ENCODE data around the gene COG5. TPM values are rescaled to one million over a fixed set of nuclear protein-coding genes. Genes with fewer than 3 reads are reported as not detected.

Gene COG5
- 10 to 100 TPM; 34.1 to 35.5 TPM for total RNA-seq

DNA sequence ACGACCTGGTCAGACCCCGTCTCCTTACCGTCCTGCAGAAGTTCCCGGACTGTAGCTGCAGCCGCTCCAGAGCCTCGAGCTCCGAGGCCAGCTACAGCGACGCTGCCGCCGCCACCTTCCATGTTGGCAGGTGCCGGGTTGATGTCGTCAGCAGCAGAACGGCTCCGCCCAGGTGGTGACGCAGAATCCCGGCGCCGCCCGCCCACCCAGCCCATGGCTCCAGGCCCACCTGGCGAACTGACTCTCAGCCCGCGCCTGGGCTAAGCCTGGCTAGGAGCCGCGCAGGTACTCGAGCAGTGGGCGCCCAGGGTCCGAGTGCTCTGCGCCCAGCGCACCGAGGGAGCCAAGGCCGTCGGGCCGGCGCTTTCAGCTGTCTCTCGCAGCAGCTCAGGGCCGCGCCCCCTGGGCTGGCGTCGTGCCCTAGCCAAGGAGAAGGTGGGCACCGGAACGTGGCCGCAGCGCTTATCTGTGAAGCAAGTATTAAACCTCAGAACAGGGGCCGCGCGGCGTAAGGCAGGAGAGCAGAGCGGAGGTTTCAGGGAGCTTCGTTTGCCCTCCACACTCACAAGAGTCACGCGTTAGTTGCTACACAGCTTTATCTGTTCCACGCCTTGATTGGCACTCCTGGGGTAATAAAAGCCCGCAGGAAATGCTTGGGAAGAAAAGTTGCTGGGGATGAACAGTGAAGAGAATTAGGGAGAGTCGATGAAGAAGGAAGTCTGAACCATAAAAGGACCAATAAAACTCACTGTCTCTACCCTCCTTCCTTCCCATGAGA, at the start of gene COG5, which contains the start of gene DUS4L:
COG5 (minus strand) TSS at position 146 of the 778 bp plus-strand sequence; CDS start at position 122, 24 bp downstream.
DUS4L (plus strand) TSS at position 197 of the 778 bp plus-strand sequence. CDS start 3,100 bp downstream, outside the sequence.
- peak; percentile 88 for ATAC-seq
- ChIA-PET CTCF (interaction anchor here (0.7 to 1.6 kb wide), 5 partner anchors 10 to 180 kb away, joined by 3 to 6 read pairs (median 4); partner anchors contain the start of genes BCAP29 and CBLL1), POLR2A (interaction anchor here (1.5 kb wide), 1 partner anchor 15 kb away, joined by 4 read pairs; no protein-coding TSS in a partner anchor)
- Mint-ChIP-seq H3K4me1 (peaks cover 62% of the 10 kb centered on the region), H3K27ac (peak within 1 kb of the TSS; percentile 94), H3K36me3 (ENCODE audit: low read depth) (peaks cover 19% of the 10 kb centered on the region), H3K9me3 (ENCODE audit: low read depth) (no peaks in the 10 kb centered on the region), H3K27me3 (no peaks in the 10 kb centered on the region), H3K4me3 (peak within 1 kb of the TSS; percentile 85)
- intact Hi-C loops (cut with DNase I, micrococcal nuclease), result loop anchor here (1.0 to 10.0 kb wide), 11 partner anchors 16 to 1277 kb away; partner anchors contain the start of genes BCAP29 (in 2 of the 2), CBLL1 (in 2 of the 2), DLD (in 2 of the 2) and DNAJB9 (in 1 of the 2)
- DNase-seq, result peak; percentile 92

DNA sequence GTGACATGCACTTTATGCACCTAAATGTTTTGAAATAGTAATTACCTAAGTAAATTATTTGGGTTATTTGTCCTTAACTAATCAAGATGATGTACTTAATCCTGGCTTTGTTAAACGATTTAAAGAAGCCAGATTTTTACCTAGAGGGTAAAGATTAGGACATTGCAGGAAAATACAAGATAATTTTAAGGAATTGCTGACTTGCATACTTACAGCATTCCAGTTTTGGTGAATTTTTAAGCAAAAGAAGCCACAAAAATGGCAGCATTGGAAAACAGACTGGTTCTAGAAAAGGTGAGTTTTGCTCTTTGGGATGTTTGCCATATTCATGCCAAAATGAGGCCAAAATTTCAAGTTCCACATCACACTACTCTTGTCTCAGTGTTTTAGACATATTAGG, 49.7 kb upstream of the COG5 start:
- no peak overlapping the region for H3K4me3 Mint-ChIP-seq
- no peaks in the 10 kb centered on the region for H3K27me3 Mint-ChIP-seq
- no peaks in the 10 kb centered on the region for H3K4me1 Mint-ChIP-seq

DNA sequence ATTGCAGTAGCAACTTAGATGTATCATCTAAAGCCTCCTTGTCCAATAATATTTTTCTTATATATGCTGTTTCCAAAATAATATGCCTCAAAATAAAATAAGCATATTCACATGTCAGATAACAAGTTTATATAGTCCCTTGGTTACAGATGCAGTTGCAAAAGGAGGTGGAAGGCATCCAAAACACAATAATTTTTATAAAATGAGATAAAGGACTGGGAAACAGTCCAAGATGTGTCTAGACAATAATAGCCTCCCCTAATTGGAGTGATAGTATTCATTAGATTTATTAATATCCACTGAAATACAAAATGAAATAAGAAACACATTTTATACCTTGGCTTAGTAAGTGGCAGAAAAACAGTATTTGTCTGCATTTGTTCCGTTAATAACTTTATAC, 46.6 kb upstream of the COG5 start:
- ATAC-seq, result no peak
- ChIA-PET POLR2A (no interaction called here), CTCF (interaction anchor here (1.4 to 2.0 kb wide), 2 partner anchors 7 to 10 kb away, joined by 3 to 4 read pairs; no protein-coding TSS in a partner anchor)
- Mint-ChIP-seq H3K27me3 (no peaks in the 10 kb centered on the region), H3K27ac (no peak overlapping the region), H3K9me3 (ENCODE audit: low read depth) (no peaks in the 10 kb centered on the region), H3K4me1 (no peaks in the 10 kb centered on the region), H3K36me3 (ENCODE audit: low read depth) (peaks cover 18% of the 10 kb centered on the region), H3K4me3 (no peak overlapping the region)
- intact Hi-C loops (cut with DNase I, micrococcal nuclease), result no loop called here
- no peak for DNase-seq

More for the DNA sequence above, 49.7 kb upstream of the COG5 start:
- ChIA-PET POLR2A (no interaction called here), CTCF (no interaction called here)
- ATAC-seq (no peak), DNase-seq (no peak)
- Mint-ChIP-seq H3K36me3 (ENCODE audit: low read depth) (peaks cover 18% of the 10 kb centered on the region), H3K9me3 (ENCODE audit: low read depth) (no peaks in the 10 kb centered on the region), H3K27ac (no peak overlapping the region)
- intact Hi-C loops (cut with DNase I, micrococcal nuclease), result no loop called here

DNA sequence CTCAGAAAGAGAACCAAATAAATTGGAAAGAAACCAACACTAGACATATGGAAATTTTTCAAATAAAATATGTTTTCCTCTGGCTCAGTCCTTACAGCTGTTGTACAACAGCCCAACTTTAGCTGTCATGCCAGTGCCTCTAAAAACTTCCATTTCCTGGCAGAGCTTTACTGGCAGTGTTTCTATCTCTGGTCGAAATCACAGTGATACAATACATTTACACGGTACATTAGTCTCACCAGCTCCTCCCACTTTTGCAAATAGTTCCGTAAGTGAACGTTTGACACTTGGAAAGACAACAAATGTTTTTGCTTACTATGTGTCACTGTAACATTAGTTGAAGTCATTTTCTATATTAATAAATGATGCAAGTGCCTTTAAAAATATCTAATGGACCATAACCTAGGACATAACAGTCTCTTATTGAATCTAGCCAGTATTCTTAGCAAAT, 46.1 kb upstream of the COG5 start:
- Mint-ChIP-seq H3K4me3 (no peak overlapping the region), H3K27ac (no peak overlapping the region), H3K36me3 (ENCODE audit: low read depth) (peaks cover 15% of the 10 kb centered on the region), H3K4me1 (no peaks in the 10 kb centered on the region), H3K9me3 (ENCODE audit: low read depth) (no peaks in the 10 kb centered on the region), H3K27me3 (no peaks in the 10 kb centered on the region)
- POLR2A ChIA-PET, result no interaction called here
- ATAC-seq (no peak), DNase-seq (no peak)
- intact Hi-C loops (cut with DNase I, micrococcal nuclease), result no loop called here
- CTCF ChIA-PET, result interaction anchor here (1.1 to 2.0 kb wide), 3 partner anchors 8 to 461 kb away, joined by 3 to 4 read pairs (median 3); no protein-coding TSS in a partner anchor

DNA sequence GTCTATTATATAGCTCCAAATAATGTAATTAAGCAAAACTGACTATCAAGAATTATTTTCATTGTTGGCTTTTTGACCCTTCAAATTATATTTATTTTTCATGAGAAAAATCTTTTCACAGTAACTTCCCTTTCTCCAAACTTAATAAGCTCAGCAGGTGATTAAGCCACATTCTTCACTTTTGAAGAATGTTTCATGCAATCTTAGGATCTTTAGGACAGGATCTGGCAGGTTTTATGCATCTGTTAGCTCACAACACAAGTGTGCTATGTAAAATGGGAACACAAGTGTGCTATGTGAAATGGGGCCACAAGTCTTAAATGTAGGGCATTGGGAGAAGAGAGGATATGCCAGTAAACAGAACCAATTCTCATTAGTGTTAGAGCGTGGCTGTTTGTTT, 42.6 kb upstream of the COG5 start:
- intact Hi-C loops (cut with DNase I, micrococcal nuclease), result no loop called here
- ATAC-seq, result no peak
- DNase-seq, result no peak
- Mint-ChIP-seq H3K4me1 (no peaks in the 10 kb centered on the region), H3K9me3 (ENCODE audit: low read depth) (no peaks in the 10 kb centered on the region), H3K4me3 (no peak overlapping the region), H3K27me3 (no peaks in the 10 kb centered on the region), H3K36me3 (ENCODE audit: low read depth) (peaks cover 10% of the 10 kb centered on the region), H3K27ac (no peak overlapping the region)
- POLR2A ChIA-PET, result no interaction called here
- CTCF ChIA-PET, result interaction anchor here (0.6 to 1.3 kb wide), 5 partner anchors 9 to 405 kb away, joined by 3 to 4 read pairs (median 3); no protein-coding TSS in a partner anchor

DNA sequence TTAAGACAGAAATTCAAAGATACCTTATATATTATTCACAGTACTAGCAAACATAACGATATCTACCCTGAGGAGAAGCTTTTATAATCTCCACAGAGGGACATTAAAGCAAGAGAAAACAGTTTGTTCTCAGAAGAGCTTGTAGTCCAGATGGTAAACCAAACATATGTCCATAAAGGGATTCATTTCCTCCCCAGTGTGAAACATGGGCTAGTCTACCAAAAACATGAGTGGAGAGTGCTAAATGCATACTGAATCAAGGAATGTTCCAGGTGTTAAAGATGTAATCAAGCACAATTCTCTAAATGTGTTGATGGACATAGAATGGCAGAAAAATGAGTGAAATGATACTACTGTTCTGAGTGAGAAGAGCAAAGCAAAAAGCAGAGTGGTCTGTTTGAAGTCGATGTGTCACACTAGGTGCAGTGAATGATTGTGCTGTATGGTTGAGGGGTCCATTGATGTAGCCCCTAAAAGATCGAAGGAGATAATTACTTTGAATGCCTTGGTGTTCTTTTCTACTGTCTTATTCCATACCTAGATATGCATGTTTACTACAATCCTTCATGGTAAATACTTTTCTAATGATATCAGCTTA, 41.6 kb upstream of the COG5 start:
- Mint-ChIP-seq H3K27me3 (no peaks in the 10 kb centered on the region), H3K4me1 (no peaks in the 10 kb centered on the region), H3K36me3 (ENCODE audit: low read depth) (peaks cover 10% of the 10 kb centered on the region), H3K4me3 (no peak overlapping the region), H3K9me3 (ENCODE audit: low read depth) (no peaks in the 10 kb centered on the region), H3K27ac (no peak overlapping the region)
- POLR2A ChIA-PET, result no interaction called here
- intact Hi-C loops (cut with DNase I, micrococcal nuclease), result no loop called here
- peak; percentile 60 for ATAC-seq
- CTCF ChIA-PET, result interaction anchor here (0.8 to 1.3 kb wide), 6 partner anchors 8 to 267 kb away, joined by 3 to 4 read pairs (median 4); no protein-coding TSS in a partner anchor
- no peak for DNase-seq

DNA sequence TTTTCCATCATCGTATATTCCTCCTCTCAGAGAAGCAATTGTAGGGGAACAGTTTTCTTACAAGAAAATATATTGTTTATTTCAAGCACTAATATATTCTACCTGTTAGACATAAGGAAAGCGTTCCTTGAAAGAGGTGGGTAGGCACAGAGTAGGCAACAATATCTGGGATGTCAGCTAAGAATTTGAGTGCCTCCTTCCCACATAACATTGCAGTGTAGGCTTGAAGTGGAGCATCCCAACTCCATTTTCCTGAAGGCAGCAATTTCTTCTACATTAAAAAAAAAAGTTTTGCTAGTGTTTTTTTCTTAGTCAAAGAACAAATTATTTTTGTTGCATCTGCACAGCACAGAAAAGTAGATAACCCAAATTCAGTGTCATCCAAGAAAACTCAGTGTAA, 37.1 kb upstream of the COG5 start:
- no peak overlapping the region for H3K27ac Mint-ChIP-seq
- no peaks in the 10 kb centered on the region for H3K9me3 Mint-ChIP-seq (ENCODE audit: low read depth)
- CTCF ChIA-PET, result interaction anchor here (1.8 kb wide), 1 partner anchor 10 kb away, joined by 4 read pairs; no protein-coding TSS in a partner anchor
- no peak for ATAC-seq
- H3K36me3 Mint-ChIP-seq (ENCODE audit: low read depth), result peaks cover 6% of the 10 kb centered on the region
- H3K4me3 Mint-ChIP-seq, result no peak overlapping the region
- intact Hi-C loops (cut with DNase I, micrococcal nuclease), result no loop called here
- H3K4me1 Mint-ChIP-seq, result no peaks in the 10 kb centered on the region
- POLR2A ChIA-PET, result no interaction called here
- H3K27me3 Mint-ChIP-seq, result no peaks in the 10 kb centered on the region
- no peak for DNase-seq

DNA sequence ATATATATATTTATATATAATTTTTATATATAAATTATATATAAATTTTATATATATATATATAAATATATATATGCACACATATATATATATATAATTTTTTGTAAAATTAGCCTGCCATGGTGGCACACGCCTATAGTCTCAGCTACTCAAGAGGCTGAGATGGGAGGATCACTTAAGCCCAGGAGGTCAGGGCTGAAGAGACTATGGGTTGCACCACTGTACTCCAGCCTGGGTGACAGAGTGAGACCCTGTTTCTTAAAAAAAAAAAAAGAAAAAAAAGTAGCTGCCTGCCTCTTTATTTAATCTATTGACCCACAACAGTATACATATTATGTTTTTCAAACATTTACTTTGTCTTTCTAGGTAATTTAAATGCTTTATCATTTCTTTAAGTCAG, 35.5 kb upstream of the COG5 start:
- ATAC-seq, result no peak
- Mint-ChIP-seq H3K4me1 (no peaks in the 10 kb centered on the region), H3K9me3 (ENCODE audit: low read depth) (no peaks in the 10 kb centered on the region), H3K27ac (no peak overlapping the region), H3K4me3 (no peak overlapping the region), H3K36me3 (ENCODE audit: low read depth) (peaks cover 12% of the 10 kb centered on the region), H3K27me3 (no peaks in the 10 kb centered on the region)
- no peak for DNase-seq
- CTCF ChIA-PET, result interaction anchor here (0.7 to 1.8 kb wide), 5 partner anchors 8 to 300 kb away, joined by 3 to 5 read pairs (median 4); no protein-coding TSS in a partner anchor
- intact Hi-C loops (cut with DNase I, micrococcal nuclease), result no loop called here
- POLR2A ChIA-PET, result no interaction called here

DNA sequence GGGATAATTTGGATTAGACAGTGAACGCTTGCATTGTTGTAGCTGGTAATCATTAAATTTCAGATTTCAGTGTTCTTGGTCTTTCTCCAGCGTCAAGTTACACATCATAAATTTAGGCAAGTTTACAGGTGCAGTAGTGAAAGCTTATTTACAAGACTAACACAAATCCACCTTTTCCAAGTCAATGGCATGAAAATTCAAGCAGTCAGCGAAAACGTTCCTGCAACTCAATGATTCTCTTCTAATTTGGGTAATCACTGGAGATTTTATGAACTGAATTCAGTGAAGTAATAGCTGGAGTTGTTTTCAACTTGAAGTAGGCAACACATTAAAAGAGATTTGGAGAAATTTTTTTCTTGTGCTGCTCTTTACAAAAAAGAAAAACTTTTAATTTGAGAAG, 34.2 kb upstream of the COG5 start:
- POLR2A ChIA-PET, result no interaction called here
- CTCF ChIA-PET, result no interaction called here
- Mint-ChIP-seq H3K27me3 (no peaks in the 10 kb centered on the region), H3K36me3 (ENCODE audit: low read depth) (peaks cover 10% of the 10 kb centered on the region), H3K9me3 (ENCODE audit: low read depth) (no peaks in the 10 kb centered on the region), H3K27ac (no peak overlapping the region), H3K4me1 (no peaks in the 10 kb centered on the region), H3K4me3 (no peak overlapping the region)
- ATAC-seq (no peak), DNase-seq (no peak)
- intact Hi-C loops (cut with DNase I, micrococcal nuclease), result no loop called here

DNA sequence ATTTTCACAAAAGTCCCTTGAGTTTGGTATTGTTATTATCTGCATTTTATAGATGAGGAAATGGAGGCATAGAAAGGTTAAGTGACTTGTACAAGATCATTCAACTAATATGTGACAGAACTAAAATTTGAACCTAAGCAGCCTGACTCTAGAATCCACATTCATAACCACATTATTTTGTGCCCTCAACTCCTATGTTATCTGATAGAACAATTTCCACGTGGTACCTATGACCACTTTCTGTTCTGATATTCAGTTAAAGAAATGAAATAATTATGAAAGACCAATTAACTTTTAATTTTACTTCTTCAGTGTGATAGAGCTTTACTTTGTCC, 33.8 kb upstream of the COG5 start:
- Mint-ChIP-seq H3K27ac (no peak overlapping the region), H3K9me3 (ENCODE audit: low read depth) (no peaks in the 10 kb centered on the region), H3K36me3 (ENCODE audit: low read depth) (peaks cover 10% of the 10 kb centered on the region), H3K27me3 (no peaks in the 10 kb centered on the region), H3K4me1 (no peaks in the 10 kb centered on the region), H3K4me3 (no peak overlapping the region)
- DNase-seq (no peak), ATAC-seq (no peak)
- intact Hi-C loops (cut with DNase I, micrococcal nuclease), result no loop called here
- CTCF ChIA-PET, result interaction anchor here (0.8 kb wide), 1 partner anchor 9 kb away, joined by 3 read pairs; no protein-coding TSS in a partner anchor
- POLR2A ChIA-PET, result no interaction called here

DNA sequence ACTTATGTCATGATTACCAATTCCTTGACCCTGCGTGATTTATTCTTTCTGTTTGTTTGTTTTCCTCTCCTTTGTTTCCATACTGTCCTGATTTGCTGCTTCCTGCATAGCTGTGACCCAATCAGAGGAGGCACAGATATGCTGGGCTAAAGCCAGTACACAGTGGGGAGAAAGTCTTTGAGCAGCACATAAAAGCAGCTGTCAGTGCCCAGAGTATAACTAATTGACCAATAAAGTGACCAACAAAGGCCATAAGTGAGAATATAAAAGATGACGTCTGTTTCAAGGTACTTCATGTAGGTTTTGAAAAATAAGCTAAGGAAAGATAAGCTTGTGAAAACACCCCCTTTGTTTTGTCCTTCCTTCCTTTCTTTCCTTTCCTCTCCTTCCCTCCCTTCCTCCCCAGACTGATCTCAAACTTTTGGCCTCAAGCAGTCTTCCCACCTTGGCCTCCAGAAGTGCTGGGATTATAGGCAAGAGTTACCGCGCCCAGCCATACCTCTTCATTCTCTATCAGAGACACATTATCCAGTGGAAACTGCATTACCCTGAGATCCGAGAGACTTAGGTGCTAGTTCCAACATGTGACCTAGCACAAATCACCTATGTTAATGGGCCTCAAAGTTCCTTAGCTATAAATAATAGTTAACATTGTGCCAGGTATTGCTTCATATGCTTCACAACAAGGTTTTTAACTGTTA, 33.3 kb upstream of the COG5 start:
- peaks cover 10% of the 10 kb centered on the region for H3K36me3 Mint-ChIP-seq (ENCODE audit: low read depth)
- no peak overlapping the region for H3K27ac Mint-ChIP-seq
- no peaks in the 10 kb centered on the region for H3K4me1 Mint-ChIP-seq
- intact Hi-C loops (cut with DNase I, micrococcal nuclease), result no loop called here
- POLR2A ChIA-PET, result no interaction called here
- no peak overlapping the region for H3K4me3 Mint-ChIP-seq
- no peaks in the 10 kb centered on the region for H3K9me3 Mint-ChIP-seq (ENCODE audit: low read depth)
- no peak for DNase-seq
- CTCF ChIA-PET, result interaction anchor here (0.8 kb wide), 1 partner anchor 9 kb away, joined by 3 read pairs; no protein-coding TSS in a partner anchor
- no peak for ATAC-seq
- no peaks in the 10 kb centered on the region for H3K27me3 Mint-ChIP-seq
